NCI-H187 (cell line): Measurements from ENCODE around the gene CNTN4.
A peak's percentile ranks its signal among the peaks of the same experiment; 100 is the strongest.

ENCODE experiments used
- DNase-seq, 2 experiments: peaks; one replicate each; lab custom pipeline; 2025; lab: John Stamatoyannopoulos, UW

The CNTN4 gene

DNA sequence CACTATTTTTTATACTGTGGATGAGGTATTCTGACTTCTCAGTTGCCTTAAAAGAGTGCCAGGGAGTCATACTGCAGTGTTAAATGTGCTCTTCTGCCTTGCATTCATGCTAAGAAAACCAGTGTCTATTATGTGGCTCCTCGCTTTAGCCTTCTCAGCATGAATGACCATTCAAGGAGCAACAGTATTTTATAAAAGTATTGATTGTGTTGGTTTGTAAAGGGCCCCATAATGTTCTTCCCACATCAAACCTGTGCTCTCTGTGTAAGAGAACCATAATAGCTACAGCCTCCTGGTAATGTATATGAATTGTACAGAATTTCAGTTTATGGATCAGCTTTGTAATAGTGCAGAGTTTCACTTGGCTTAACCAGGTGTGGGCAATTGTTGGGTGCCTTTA lies 316.4 kb downstream of the CNTN4 start:
- DNase-seq: no peak

- DNase-seq: no peak
Measured at GRCh38 chr3:2420919-2421318, 322.3 kb downstream of the CNTN4 start.

- DNase-seq: no peak
Measured at GRCh38 chr3:2423143-2423542, 324.5 kb downstream of the CNTN4 start.

- DNase-seq: no peak
Measured at GRCh38 chr3:2441558-2441957, 342.9 kb downstream of the CNTN4 start.

DNA sequence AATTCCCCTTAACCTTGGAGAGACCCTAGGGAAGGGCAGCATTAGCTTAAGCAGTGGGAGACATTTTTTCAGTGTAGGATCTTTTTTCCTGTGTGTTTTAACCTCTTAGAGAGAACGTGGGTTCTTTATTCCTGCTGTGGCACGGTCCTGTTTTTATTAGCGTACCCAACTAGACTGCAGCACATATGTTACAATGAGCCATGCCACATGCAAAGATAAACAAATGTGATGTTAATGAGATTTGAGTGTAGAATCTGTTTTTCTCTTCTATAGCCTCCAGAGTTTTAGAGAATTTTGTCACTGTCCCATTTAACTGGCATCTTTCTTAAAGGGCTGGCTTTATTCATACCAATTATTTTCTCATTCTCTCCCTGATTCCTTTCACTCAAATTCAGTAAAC lies 347.5 kb downstream of the CNTN4 start:
- no peak for DNase-seq

DNA sequence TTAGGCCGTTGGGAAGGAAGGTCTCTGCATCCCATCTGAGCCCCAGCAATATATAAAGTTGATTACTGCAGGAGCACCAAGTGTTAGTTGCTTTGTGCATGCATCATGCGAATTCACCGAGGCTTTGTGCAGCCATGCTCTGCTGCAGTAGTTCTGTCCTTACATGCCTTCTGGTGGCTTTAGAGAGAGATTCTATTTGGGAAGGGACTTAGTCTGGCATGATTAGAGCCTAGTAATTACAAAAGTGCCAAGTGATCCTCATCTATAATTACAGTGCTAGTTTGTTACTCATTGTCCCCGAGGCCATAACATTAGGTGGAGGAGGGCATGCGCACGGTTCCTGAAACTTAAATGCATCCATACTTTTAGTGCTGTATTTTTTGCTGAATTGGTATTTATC lies 353.6 kb downstream of the CNTN4 start:
- no peak for DNase-seq

DNA sequence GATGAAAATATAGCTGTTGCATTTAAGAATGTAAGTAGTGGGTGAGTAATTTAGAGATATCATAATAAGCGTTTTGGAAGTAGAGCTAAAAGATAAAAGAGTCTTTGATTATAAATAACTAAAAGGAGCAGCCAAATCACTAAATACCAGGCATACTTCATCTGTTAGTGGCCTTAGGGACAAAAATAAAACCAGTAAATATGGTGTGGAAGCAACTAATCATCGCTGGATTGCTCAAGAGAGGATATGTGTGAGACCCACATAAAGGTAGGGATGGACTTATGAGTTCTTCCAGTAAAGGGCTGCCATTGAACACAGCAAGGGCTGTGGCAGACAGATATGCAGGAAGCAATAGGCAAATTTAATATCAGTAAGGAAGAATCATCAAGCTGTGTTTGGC lies 356.2 kb downstream of the CNTN4 start:
- no peak for DNase-seq

- DNase-seq: no peak
Measured at GRCh38 chr3:2456788-2457187, 358.1 kb downstream of the CNTN4 start.

- DNase-seq: no peak
Measured at GRCh38 chr3:2458816-2459215, 360.1 kb downstream of the CNTN4 start.

GRCh38 chr3:2465842-2466241 lies 367.2 kb downstream of the CNTN4 start:
- no peak for DNase-seq

GRCh38 chr3:2468816-2469215 lies 370.1 kb downstream of the CNTN4 start:
- no peak for DNase-seq

DNA sequence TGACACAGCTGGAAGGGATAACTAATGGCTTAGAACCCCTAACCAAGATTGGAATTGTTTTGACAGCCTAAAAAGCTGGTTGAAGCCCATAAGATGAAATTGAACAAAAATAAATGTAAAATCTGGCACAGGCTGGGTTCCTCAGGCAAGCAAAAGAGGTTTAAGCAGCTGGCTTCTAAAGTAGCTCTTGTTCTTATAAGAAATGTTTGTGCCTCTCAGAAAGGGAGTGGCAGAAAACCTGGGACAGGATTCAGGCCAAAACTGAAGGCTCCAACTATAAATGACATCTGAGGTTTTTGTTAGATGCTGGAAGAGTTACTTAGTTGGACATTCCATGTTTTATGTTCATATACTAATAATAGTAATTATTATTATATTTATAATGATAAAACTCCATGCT lies 378.3 kb downstream of the CNTN4 start:
- DNase-seq: no peak

DNA sequence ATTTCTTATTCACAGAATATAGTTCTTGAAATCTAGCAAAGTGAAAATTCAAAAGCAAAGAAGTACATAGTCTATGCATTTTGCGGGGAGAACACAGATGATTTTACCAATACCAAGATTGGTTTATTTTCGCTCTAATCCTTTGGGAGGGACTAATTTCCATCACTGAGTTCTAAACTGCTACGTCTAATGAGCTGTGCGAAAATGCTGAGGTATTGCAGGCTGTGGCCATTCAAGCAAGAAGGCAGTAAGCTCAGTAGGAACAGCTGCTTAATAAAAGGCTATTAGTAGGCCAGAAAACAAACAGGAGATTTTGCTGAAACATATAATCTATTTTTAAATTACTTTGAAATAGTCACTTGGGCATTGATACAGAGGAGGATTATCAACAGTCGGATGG lies 379.0 kb downstream of the CNTN4 start:
- no peak for DNase-seq

DNA sequence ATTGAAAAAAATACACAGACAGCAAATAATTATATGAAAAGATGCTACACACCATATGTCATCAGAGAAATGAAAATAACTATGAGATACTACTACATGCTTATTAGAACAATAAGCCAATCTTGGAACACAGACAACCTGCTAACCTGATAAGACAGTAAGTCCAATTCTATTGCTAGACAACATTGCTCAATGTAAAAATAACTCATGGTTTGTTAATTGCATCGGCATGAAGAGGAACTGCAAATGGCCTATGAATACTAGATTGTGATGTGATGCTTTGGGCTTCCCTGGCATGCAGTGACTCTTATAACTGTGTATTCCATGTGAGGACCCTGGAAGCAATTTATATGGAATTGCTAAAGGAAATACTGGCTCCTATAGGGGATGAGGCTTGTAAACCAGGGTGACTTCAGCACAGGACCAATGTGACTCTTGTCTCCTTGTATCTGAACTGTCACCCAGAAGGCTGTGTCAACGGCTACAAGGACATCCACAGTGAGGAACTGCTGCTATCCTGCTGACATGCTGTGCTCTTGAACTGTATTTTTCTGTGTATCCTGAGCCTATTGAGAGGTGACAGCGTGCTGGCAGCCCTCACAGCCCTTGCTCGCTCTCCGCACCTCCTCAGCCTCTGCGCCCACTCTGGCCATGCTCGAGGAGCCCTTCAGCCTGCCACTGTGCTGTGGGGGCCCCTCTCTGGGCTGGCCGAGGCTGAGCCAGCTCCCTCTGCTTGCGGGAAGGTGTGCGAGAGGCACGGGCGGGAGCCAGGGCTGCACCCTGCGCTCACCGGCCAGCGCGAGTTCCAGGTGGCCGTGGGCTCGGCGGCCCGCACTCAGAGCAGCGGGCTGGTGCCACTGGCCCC lies 385.7 kb downstream of the CNTN4 start:
- DNase-seq: no peak

DNA sequence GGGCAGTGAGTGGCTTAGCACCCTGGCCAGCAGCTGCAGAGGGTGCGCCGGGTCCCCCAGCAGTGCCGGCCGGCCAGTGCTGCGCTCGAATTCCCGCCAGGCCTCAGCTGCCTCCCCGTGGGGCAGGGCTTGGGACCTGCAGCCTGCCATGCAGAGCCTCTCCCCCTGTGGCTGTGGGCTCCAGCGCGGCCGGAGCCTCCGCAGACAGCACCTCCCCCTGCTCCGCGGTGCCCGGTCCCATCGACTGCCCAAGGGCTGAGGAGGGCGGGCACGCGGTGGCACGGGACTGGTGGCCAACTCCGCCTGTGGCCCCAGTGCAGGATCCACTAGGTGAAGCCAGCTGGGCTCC lies 386.3 kb downstream of the CNTN4 start:
- no peak for DNase-seq

DNA sequence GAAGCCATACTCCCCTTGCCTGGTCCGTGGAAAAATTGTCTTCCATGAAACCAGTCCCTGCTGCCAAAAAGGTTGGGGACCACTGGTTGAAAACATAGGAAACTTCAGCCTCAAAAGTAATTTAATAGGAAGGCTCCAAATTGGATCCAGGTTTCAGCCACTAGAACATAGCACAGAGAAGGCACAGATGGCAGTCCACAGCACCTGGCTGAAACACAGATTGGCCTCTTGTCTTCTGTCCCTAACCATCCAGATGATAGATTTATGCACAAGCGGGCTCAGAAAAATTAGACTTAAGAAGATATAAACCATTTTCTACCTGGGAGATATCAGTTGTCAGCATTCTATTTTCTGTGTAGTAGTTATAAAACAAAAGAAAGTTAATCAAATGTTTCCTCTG lies 397.1 kb downstream of the CNTN4 start:
- DNase-seq: no peak

GRCh38 chr3:2504912-2505311 lies 406.2 kb downstream of the CNTN4 start:
- DNase-seq: no peak

GRCh38 chr3:2506776-2507175 lies 408.1 kb downstream of the CNTN4 start:
- no peak for DNase-seq

DNA sequence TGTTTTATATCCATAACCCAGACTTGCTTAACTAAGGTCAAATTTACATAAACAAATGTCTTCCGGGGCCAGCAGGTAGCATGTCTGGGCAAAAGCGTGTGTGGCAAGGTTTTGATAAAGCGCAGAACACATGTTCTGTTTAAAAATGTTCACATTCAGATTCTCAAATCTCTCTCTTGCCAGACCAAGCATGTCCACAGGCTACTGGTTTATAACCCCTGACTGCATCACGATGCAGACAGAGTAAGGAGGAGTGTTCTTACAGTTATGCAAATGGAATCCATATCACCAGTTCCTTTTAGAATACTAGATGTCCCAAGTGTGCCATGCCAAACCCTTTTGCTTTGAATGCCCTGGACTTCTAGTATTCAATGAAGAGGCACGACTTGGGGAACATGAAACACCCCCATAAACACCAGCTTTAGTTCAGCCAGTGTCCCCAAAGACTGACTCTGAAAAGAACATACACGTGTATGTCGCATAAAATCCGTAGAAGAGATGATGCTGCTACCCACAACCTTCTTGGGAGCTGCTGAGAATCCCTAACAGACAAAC lies 412.0 kb downstream of the CNTN4 start:
- no peak for DNase-seq

DNA sequence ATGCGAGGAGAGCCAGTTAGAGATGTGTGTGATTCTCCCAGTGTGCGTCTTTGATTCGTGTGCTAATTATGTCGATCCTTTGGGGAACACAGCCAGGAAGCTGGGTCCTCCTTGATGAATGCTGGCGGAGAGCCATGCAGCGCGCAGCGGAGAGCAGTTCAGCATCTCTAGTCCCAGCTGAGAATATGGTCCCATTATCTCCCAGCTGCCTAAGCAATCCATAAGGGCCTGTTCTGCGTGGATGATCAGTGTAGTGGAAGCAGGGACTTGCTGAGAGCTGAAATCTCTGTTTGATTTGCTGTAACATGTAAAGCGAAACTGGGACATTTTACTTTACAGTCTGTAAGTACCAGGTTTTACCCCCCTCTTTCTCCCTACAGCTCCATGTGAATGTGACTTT lies 412.7 kb downstream of the CNTN4 start:
- DNase-seq: peak; percentile 48 to 69

DNA sequence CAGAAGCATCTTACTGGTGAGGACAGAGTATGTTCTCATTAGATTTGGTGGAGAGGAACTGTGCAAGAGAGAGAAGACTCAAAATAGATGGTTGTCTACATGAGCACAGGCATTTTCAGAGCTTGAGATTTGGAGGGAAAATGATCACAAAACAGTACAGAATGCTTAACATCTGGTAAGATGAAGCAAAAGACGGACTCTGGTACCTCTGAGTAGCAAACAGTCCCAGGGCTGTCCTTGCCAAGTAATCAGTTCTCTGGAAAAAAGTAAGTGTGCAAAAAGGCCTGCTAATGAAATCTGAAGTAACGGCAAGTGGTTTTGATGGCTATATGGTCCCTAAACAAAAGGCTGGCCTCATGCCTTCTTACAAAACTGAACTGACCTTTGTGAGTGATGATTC lies 414.2 kb downstream of the CNTN4 start:
- DNase-seq: no peak

DNA sequence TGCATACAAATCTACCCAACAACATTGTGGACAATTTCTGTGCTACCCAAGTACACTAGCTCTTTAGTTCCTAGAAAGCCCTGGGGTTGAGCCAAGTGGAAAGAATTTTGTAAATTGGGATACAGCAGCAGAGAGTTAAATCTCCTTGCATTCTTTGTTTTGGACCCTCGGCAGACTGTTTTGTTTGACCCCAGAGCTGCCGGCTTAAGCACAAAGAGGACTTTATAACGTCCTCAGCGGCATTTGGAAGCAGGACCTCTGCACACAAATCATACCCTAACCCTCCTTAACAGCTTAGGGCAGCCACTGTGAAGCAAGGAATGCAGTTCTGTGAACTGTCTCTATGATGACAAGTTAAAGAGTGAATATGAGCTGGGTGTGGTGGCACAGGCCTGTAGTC lies 415.3 kb downstream of the CNTN4 start:
- DNase-seq: no peak

GRCh38 chr3:2516762-2517441 lies 418.2 kb downstream of the CNTN4 start:
- no peak for DNase-seq
